ENCODE data around the gene HAPSTR1. TPM values are rescaled to one million over a fixed set of nuclear protein-coding genes. Genes with fewer than 3 reads are reported as not detected.

Gene HAPSTR1
- total and polyA plus RNA-seq, 2 of the 13 experiments (the other 11 are each of a cell fraction or from before 2014, with no cell fraction given): 25.2 to 83.2 TPM

GRCh38 chr16:9047689-9048301, 43.6 kb upstream of the HAPSTR1 start (continued):
- TF ChIP-seq FUBP1 (CRISPR knock-in tag; IDR thresholded peaks at IDR 0.05; ENCODE audit: borderline replicate concordance) (no peak), ZNF629 (CRISPR knock-in tag; conservative IDR thresholded peaks at IDR 0.05) (0 out of 2 replicates have a peak, but pooled peaks have one; percentile 7), ZNF766 (CRISPR knock-in tag; IDR thresholded peaks at IDR 0.05; ENCODE audit: borderline replicate concordance) (no peak), ESRRA (CRISPR knock-in tag; IDR thresholded peaks at IDR 0.05; ENCODE audit: low read depth) (peak; percentile 52; the same call in 1 of the 2 replicates), SRF (IDR thresholded peaks at IDR 0.05; ENCODE audit: low read depth, low read length) (no peak), MXD1 (CRISPR knock-in tag; IDR thresholded peaks at IDR 0.05) (0 out of 2 replicates have a peak, but pooled peaks have one; percentile 33), HOXA3 (CRISPR knock-in tag; IDR thresholded peaks at IDR 0.05) (peak; percentile 47; the same call in 1 of the 2 replicates), CREM (IDR thresholded peaks at IDR 0.05) (no peak), CREM (CRISPR knock-in tag; IDR thresholded peaks at IDR 0.05) (no peak), ZNF773 (CRISPR knock-in tag; IDR thresholded peaks at IDR 0.05; ENCODE audit: borderline replicate concordance) (no peak), ARNTL (CRISPR knock-in tag; IDR thresholded peaks at IDR 0.05) (peak; percentile 67), ATF1 (CRISPR knock-in tag; IDR thresholded peaks at IDR 0.05) (no peak), DNMT1 (CRISPR knock-in tag; IDR thresholded peaks at IDR 0.05) (0 out of 2 replicates have a peak, but pooled peaks have one; percentile 70), ZFYVE20 (CRISPR knock-in tag; IDR thresholded peaks at IDR 0.05; ENCODE audit: borderline replicate concordance, low read depth) (no peak), ZNF724P (CRISPR knock-in tag; IDR thresholded peaks at IDR 0.05; ENCODE audit: borderline replicate concordance) (no peak), HOXA9 (CRISPR knock-in tag; IDR thresholded peaks at IDR 0.05; ENCODE audit: borderline replicate concordance) (no peak), ZNF790 (CRISPR knock-in tag; IDR thresholded peaks at IDR 0.05; ENCODE audit: borderline replicate concordance) (no peak), ZSCAN5A (CRISPR knock-in tag; IDR thresholded peaks at IDR 0.05; ENCODE audit: borderline replicate concordance) (no peak), ATF2 (CRISPR knock-in tag; IDR thresholded peaks at IDR 0.05) (no peak), HINFP (CRISPR knock-in tag; IDR thresholded peaks at IDR 0.05; ENCODE audit: low read depth) (no peak), ZNF572 (CRISPR knock-in tag; IDR thresholded peaks at IDR 0.05) (no peak), ZNF713 (CRISPR knock-in tag; IDR thresholded peaks at IDR 0.05) (no peak), NONO (IDR thresholded peaks at IDR 0.05) (no peak), NONO (CRISPR knock-in tag; conservative IDR thresholded peaks at IDR 0.05) (no peak), FOXP1 (IDR thresholded peaks at IDR 0.05) (no peak), FOXP1 (CRISPR knock-in tag; IDR thresholded peaks at IDR 0.05) (0 out of 2 replicates have a peak, but pooled peaks have one; percentile 6)
